ENCODE measurements around the gene POLA1.

DNA sequence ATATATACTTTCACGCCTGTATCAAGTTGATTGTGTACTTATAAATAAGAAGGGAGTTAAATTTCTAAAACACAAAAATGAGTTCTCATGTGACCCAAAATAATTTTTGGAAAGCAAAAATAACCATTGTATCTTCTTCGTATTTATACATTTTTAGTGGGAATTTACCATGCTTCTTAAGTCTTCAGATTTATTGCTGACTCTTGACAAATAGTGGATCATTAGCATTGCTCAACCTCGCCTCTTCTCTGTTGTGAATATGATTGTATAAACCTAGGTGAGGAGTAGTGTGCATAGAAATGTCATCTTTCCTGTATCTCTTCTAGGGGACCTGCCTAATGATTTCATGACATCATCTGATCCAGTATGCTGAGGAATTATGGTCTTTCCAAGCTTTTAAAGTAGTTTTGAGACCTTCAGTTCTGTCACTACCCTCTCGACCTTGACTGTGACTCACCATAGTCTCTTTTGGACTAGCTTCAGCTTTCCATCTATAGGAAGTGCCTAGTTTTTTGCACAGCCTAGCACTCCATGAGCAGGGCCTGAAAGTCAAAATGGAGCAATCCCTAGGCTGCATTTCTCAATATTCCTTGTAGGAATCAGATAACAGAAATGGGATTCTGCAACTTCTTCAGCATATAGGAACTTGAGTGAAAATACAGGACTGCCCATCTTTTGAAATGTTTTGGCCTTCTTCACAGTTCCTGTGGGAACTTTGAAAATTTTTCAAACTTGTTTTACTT lies 164.5 kb downstream of the POLA1 start:
- TF ChIP-seq POLR2A (IDR thresholded peaks at IDR 0.05) (no peak), CTCF (IDR thresholded peaks at IDR 0.05) (no peak), POLR2AphosphoS5 (IDR thresholded peaks at IDR 0.05) (no peak), EP300 (IDR thresholded peaks at IDR 0.05; ENCODE audit: low read depth) (no peak)

Measured in transverse colon (tissue), 4 donors.